ENCODE measurements around the gene ACTN3.

The ACTN3 gene

DNA sequence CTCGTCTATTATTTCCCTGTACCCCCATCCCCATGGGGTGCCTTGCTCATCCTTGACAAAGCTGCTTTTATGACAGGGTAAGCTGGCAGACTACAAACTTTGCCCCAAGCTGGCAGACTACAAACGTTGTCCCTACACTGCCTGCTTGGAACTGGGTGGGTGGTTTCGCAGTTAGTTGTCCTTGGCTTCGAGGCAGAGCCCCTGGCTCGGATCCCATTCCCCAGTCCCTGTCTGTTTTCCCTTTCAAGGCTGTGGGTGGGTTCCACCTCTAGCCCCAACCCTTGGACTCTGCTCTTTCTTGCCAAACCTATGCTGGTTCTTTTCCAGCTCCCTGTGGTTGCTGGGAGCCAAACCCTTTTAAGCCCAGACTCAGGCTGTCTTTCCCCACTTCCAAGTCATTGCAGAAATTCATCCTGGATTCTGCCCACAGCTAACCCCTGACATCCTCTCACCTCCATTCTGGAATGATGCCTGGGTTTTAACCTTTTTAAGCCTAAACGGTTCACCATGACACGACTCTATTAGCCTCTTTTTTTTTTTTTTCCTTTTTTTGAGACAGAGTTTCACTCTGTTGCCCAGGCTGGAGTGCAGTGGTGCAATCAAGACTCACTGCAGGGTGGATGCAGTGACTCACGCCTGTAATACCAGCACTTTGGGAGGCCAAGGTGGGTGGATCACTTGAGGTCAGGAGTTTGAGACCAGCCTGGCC is 60.6 kb downstream of the ACTN3 start:
- no peak overlapping the region for H3K27ac ChIP-seq (ENCODE audit: low read length)

DNA sequence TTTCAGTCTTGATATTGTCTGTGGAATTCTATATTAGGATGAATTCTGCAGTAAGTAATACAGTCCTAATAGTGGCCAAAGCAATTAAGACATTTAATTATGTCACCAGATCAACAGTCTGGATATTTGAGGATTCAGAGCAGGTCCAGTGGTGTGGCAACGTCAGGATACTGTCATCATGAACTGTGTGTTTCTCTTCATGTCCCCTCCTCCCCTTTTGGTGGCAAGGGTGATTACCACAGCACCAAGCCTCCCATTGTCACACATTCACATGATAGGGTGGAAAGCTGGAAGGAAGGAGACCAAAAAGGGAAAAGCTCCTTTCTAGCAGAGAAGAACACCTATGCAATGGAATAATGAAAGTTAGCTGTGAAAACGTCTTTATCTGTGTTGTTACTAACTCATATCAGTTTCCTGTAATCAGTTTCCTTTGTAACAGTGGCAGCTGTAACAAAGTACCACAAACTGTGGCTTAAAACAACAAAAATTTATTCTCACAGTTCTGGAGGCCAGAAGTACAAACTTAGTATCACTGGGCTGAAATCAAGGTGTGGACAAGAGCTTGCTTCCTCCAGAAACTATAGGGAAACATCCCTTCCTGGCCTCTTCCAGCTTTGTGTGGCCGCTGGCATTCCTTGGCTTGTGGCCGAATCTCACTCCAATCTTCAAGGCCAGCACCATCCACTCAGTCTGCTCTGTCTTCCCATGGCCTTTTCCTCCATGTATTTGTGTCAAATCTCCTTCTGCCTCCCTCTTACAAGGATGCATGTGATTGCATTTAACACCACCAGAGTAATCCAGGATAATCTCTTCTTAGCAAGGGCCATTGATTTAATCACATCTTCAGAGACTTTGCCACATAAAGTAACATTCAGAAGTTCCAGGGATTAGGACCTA is 63.3 kb downstream of the ACTN3 start:
- H3K27me3 ChIP-seq (ENCODE audit: insufficient read depth, low read length, poor library complexity) = no peaks in the 10 kb centered on the region
- no peak for ATAC-seq (ENCODE audit: insufficient read depth, low read depth)
- H3K4me3 ChIP-seq (ENCODE audit: low read depth in 1 of 2, low read length in 2 of 2) = no peak overlapping the region
- no peak for DNase-seq
- peaks cover 4% of the 10 kb centered on the region for H3K4me1 ChIP-seq (ENCODE audit: insufficient read depth, low read length)
- no peak overlapping the region for H2AFZ ChIP-seq (ENCODE audit: low read depth, low read length)
- no peaks in the 10 kb centered on the region for H4K20me1 ChIP-seq (ENCODE audit: insufficient read depth, low read length)
- TF ChIP-seq CTCF (IDR thresholded peaks at IDR 0.05; ENCODE audit: borderline replicate concordance, extremely low read depth, low read length, poor library complexity, severe bottlenecking) (no peak), EZH2 (IDR thresholded peaks at IDR 0.05; ENCODE audit: borderline replicate concordance, low read depth, low read length, severe bottlenecking) (no peak)
- H3K36me3 ChIP-seq (ENCODE audit: insufficient read depth, low read length) = peaks cover 9% of the 10 kb centered on the region
- no peaks in the 10 kb centered on the region for H3K9me3 ChIP-seq (ENCODE audit: insufficient read depth, low read length, severe bottlenecking)
- no peak overlapping the region for H3K27ac ChIP-seq (ENCODE audit: low read length)
- H3K4me2 ChIP-seq (ENCODE audit: insufficient read depth, low read length) = no peak overlapping the region
- peaks cover 4% of the 10 kb centered on the region for H3K79me2 ChIP-seq (ENCODE audit: insufficient read depth, low read length)
- no peak overlapping the region for H3K9ac ChIP-seq (ENCODE audit: low read depth, low read length)

More for the DNA sequence above, 60.6 kb downstream of the ACTN3 start:
- no peak for DNase-seq
- Histone ChIP-seq H3K27me3 (ENCODE audit: insufficient read depth, low read length, poor library complexity) (no peaks in the 10 kb centered on the region), H3K4me1 (ENCODE audit: insufficient read depth, low read length) (no peaks in the 10 kb centered on the region; the same call in 1 of the 2 replicates), H3K36me3 (ENCODE audit: insufficient read depth, low read length) (peaks cover 22% of the 10 kb centered on the region), H4K20me1 (ENCODE audit: insufficient read depth, low read length) (no peaks in the 10 kb centered on the region), H2AFZ (ENCODE audit: low read depth, low read length) (no peak overlapping the region), H3K9ac (ENCODE audit: low read depth, low read length) (no peak overlapping the region; the same call in 1 of the 2 replicates), H3K4me3 (ENCODE audit: low read depth in 1 of 2, low read length in 2 of 2) (no peak overlapping the region), H3K79me2 (ENCODE audit: insufficient read depth, low read length) (no peaks in the 10 kb centered on the region), H3K9me3 (ENCODE audit: insufficient read depth, low read length, severe bottlenecking) (no peaks in the 10 kb centered on the region), H3K4me2 (ENCODE audit: insufficient read depth, low read length) (no peak overlapping the region)
- TF ChIP-seq EZH2 (IDR thresholded peaks at IDR 0.05; ENCODE audit: borderline replicate concordance, low read depth, low read length, severe bottlenecking) (no peak), CTCF (IDR thresholded peaks at IDR 0.05; ENCODE audit: borderline replicate concordance, extremely low read depth, low read length, poor library complexity, severe bottlenecking) (no peak)
- no peak for ATAC-seq (ENCODE audit: insufficient read depth, low read depth)

DNA sequence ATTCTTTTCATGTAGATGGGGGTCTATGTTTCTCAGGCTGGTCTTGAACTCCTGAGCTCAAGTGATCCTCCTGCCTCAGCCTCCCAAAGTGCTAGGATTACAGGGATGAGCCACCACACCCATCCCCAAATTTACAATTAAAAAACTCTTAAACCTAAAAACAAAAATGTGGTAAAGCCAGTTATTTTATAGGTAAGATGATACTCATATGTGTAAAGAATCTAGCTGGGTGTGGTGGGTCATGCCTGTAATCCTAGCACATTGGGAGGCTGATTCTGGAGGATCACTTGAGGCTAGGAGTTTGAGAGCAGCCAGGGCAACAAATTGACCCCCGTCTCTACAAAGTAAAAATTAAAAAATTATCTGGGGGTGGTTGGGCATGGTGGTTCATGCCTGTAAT is 65.8 kb downstream of the ACTN3 start:
- peaks cover 12% of the 10 kb centered on the region for H3K4me1 ChIP-seq (ENCODE audit: insufficient read depth, low read length)
- no peak for DNase-seq
- TF ChIP-seq EZH2 (IDR thresholded peaks at IDR 0.05; ENCODE audit: borderline replicate concordance, low read depth, low read length, severe bottlenecking) (no peak), CTCF (IDR thresholded peaks at IDR 0.05; ENCODE audit: borderline replicate concordance, extremely low read depth, low read length, poor library complexity, severe bottlenecking) (no peak)

More for the DNA sequence above, 65.8 kb downstream of the ACTN3 start:
- Histone ChIP-seq H3K4me2 (ENCODE audit: insufficient read depth, low read length) (no peak overlapping the region), H3K27ac (ENCODE audit: low read length) (no peak overlapping the region), H3K4me3 (ENCODE audit: low read depth in 1 of 2, low read length in 2 of 2) (no peak overlapping the region), H3K27me3 (ENCODE audit: insufficient read depth, low read length, poor library complexity) (no peaks in the 10 kb centered on the region), H2AFZ (ENCODE audit: low read depth, low read length) (no peak overlapping the region), H3K36me3 (ENCODE audit: insufficient read depth, low read length) (peaks cover 9% of the 10 kb centered on the region), H3K9ac (ENCODE audit: low read depth, low read length) (no peak overlapping the region), H4K20me1 (ENCODE audit: insufficient read depth, low read length) (peaks cover 9% of the 10 kb centered on the region), H3K79me2 (ENCODE audit: insufficient read depth, low read length) (peaks cover 27% of the 10 kb centered on the region), H3K9me3 (ENCODE audit: insufficient read depth, low read length, severe bottlenecking) (no peaks in the 10 kb centered on the region)
- ATAC-seq (ENCODE audit: insufficient read depth, low read depth) = no peak
